Fibroblast of upper back skin (primary cell): Measurements from ENCODE around the gene IQGAP3.
"Not testable (repeated sequence)": the region's sequence is repeated elsewhere in the genome, so short reads cannot be mapped to it uniquely, and the experiment has no call there.

ENCODE experiments used
- DNase-seq: peaks from one replicate; pipeline ENCODE4 v3.0.0-alpha.2; 2013

Gene IQGAP3

GRCh38 chr1:156592158-156592909 is 20.0 kb upstream of the IQGAP3 start:
- DNase-seq: no peak

- peak; percentile 67 for DNase-seq
Measured at GRCh38 chr1:156591432-156592157, 19.2 kb upstream of the IQGAP3 start, which contains the start of gene NAXE. Gene NAXE, plus strand, starts transcription at chr1:156591776. Its CDS starts 29 bp downstream, at chr1:156591805.

GRCh38 chr1:156591181-156591431 is 18.7 kb upstream of the IQGAP3 start:
- DNase-seq: no peak

- DNase-seq: no peak
Measured at GRCh38 chr1:156590326-156591180, 18.2 kb upstream of the IQGAP3 start.

- no peak for DNase-seq
Measured at GRCh38 chr1:156589546-156589945, 17.2 kb upstream of the IQGAP3 start.

GRCh38 chr1:156587927-156588326 is 15.6 kb upstream of the IQGAP3 start:
- not testable (repeated sequence) for DNase-seq

GRCh38 chr1:156586892-156587477 is 14.6 kb upstream of the IQGAP3 start:
- no peak for DNase-seq

GRCh38 chr1:156586323-156586722 is 14.0 kb upstream of the IQGAP3 start:
- no peak for DNase-seq

GRCh38 chr1:156584813-156585212 is 12.4 kb upstream of the IQGAP3 start:
- DNase-seq: no peak

GRCh38 chr1:156583821-156584622 is 11.7 kb upstream of the IQGAP3 start:
- DNase-seq: peak; percentile 79

GRCh38 chr1:156582388-156583017 is 10.1 kb upstream of the IQGAP3 start:
- DNase-seq: no peak

- DNase-seq: no peak
Measured at GRCh38 chr1:156581661-156582387, 9.5 kb upstream of the IQGAP3 start.

- DNase-seq: no peak
Measured at GRCh38 chr1:156579472-156579871, 7.1 kb upstream of the IQGAP3 start, which contains the start of gene TTC24. Gene TTC24, plus strand, starts transcription at chr1:156579723. Its CDS starts 1,642 bp downstream, at chr1:156581365.

- no peak for DNase-seq
Measured at GRCh38 chr1:156578055-156578454, 5.7 kb upstream of the IQGAP3 start.

GRCh38 chr1:156577550-156577949 is 5.2 kb upstream of the IQGAP3 start:
- no peak for DNase-seq

GRCh38 chr1:156574039-156574633 is 1.8 kb upstream of the IQGAP3 start:
- no peak for DNase-seq

GRCh38 chr1:156572663-156573018 is 276 bp upstream of the IQGAP3 start:
- DNase-seq: no peak

- DNase-seq: peak; percentile 87
Measured at GRCh38 chr1:156571261-156571852, 1.0 kb downstream of the IQGAP3 start.

- no peak for DNase-seq
Measured at GRCh38 chr1:156566436-156566835, 5.9 kb downstream of the IQGAP3 start.

- DNase-seq: no peak
Measured at GRCh38 chr1:156565519-156565918, 6.8 kb downstream of the IQGAP3 start.
